ENCODE measurements around the gene SRGAP3.
A peak's percentile ranks its signal among the peaks of the same experiment; 100 is the strongest.

The SRGAP3 gene

DNA sequence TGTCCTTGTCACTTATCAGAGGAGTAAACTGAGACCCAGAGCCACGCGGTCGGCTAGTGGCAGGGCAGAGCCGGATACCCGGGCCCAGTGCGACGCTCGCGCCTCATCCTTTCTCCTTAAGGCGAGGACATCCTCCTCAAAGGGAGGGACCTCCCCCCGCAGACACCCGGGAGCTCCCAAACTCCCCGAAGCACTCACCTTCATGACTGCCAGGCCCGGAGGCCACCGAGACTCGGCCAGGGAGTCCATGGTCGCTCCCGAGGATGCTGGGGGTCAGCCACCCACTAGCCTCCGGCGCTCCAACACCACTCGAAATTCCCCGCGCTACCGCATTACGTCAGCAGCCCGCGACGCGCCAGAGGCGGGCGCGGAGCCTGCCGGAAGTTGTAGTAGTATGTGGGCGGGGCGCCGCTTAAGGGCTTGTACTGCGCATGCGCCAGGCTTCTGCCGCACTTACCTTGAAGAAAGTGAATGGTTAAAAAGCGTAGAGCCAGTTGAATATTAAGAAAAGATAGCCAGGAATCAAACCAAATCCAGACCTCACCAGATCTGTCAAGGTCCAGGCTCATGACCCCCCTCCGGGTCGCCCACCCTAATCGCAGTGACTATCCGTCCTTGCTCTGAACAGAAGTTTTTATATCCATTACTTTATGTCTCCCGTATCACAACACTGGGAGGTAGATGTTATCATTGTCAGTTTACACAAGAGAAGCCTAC, 286.2 kb downstream of the SRGAP3 start, which contains the start of gene RAD18 (continued):
- TF ChIP-seq ZNF148 (tag by site-specific recombination; IDR thresholded peaks at IDR 0.05; ENCODE audit: borderline replicate concordance) (no peak), ZNF785 (tag by site-specific recombination; IDR thresholded peaks at IDR 0.05) (no peak), SCRT2 (tag by site-specific recombination; IDR thresholded peaks at IDR 0.05) (no peak), ZNF404 (tag by site-specific recombination; IDR thresholded peaks at IDR 0.05) (no peak), ZNF521 (tag by site-specific recombination; IDR thresholded peaks at IDR 0.05) (no peak), KLF7 (tag by site-specific recombination; IDR thresholded peaks at IDR 0.05; ENCODE audit: borderline replicate concordance) (no peak), ZSCAN4 (tag by site-specific recombination; IDR thresholded peaks at IDR 0.05) (0 out of 2 replicates have a peak, but pooled peaks have one; percentile 18), SETDB1 (IDR thresholded peaks at IDR 0.05; ENCODE audit: insufficient read length, low read length) (no peak), ZFP69B (tag by site-specific recombination; IDR thresholded peaks at IDR 0.05) (0 out of 2 replicates have a peak, but pooled peaks have one; percentile 44), ZNF292 (tag by site-specific recombination; IDR thresholded peaks at IDR 0.05; ENCODE audit: borderline replicate concordance, low read depth) (no peak), ZNF311 (tag by site-specific recombination; IDR thresholded peaks at IDR 0.05; ENCODE audit: borderline replicate concordance) (no peak), SP2 (tag by site-specific recombination; IDR thresholded peaks at IDR 0.05) (peak; percentile 91), ZNF366 (tag by site-specific recombination; conservative IDR thresholded peaks at IDR 0.05) (no peak), ZNF214 (tag by site-specific recombination; IDR thresholded peaks at IDR 0.05; ENCODE audit: borderline replicate concordance) (no peak), ZNF112 (tag by site-specific recombination; IDR thresholded peaks at IDR 0.05) (no peak), ZNF48 (tag by site-specific recombination; IDR thresholded peaks at IDR 0.05) (no peak), ZBTB17 (tag by site-specific recombination; IDR thresholded peaks at IDR 0.05) (peak; percentile 90), ZIC2 (tag by site-specific recombination; IDR thresholded peaks at IDR 0.05) (no peak), GLIS2 (tag by site-specific recombination; IDR thresholded peaks at IDR 0.05) (peak; percentile 97), ZNF776 (tag by site-specific recombination; IDR thresholded peaks at IDR 0.05; ENCODE audit: borderline replicate concordance) (no peak), ZBTB21 (tag by site-specific recombination; IDR thresholded peaks at IDR 0.05) (peak; percentile 93), ZNF132 (tag by site-specific recombination; IDR thresholded peaks at IDR 0.05; ENCODE audit: borderline replicate concordance) (no peak), HOXC10 (CRISPR knock-in tag; IDR thresholded peaks at IDR 0.05) (no peak), ZNF510 (tag by site-specific recombination; IDR thresholded peaks at IDR 0.05; ENCODE audit: insufficient replicate concordance) (no peak), ZNF600 (tag by site-specific recombination; IDR thresholded peaks at IDR 0.05) (peak; percentile 59; the same call in 1 of the 2 replicates), ZBTB8A (tag by site-specific recombination; IDR thresholded peaks at IDR 0.05) (peak; percentile 40; the same call in 1 of the 2 replicates), ZNF426 (tag by site-specific recombination; IDR thresholded peaks at IDR 0.05) (no peak), ZNF391 (tag by site-specific recombination; IDR thresholded peaks at IDR 0.05; ENCODE audit: borderline replicate concordance, low read depth) (peak; percentile 63; the same call in 1 of the 2 replicates), ZNF24 (tag by site-specific recombination; IDR thresholded peaks at IDR 0.05) (peak; percentile 65; the same call in 1 of the 2 replicates), ZNF239 (tag by site-specific recombination; IDR thresholded peaks at IDR 0.05) (no peak)
- TF ChIP-seq, protein P1, sequence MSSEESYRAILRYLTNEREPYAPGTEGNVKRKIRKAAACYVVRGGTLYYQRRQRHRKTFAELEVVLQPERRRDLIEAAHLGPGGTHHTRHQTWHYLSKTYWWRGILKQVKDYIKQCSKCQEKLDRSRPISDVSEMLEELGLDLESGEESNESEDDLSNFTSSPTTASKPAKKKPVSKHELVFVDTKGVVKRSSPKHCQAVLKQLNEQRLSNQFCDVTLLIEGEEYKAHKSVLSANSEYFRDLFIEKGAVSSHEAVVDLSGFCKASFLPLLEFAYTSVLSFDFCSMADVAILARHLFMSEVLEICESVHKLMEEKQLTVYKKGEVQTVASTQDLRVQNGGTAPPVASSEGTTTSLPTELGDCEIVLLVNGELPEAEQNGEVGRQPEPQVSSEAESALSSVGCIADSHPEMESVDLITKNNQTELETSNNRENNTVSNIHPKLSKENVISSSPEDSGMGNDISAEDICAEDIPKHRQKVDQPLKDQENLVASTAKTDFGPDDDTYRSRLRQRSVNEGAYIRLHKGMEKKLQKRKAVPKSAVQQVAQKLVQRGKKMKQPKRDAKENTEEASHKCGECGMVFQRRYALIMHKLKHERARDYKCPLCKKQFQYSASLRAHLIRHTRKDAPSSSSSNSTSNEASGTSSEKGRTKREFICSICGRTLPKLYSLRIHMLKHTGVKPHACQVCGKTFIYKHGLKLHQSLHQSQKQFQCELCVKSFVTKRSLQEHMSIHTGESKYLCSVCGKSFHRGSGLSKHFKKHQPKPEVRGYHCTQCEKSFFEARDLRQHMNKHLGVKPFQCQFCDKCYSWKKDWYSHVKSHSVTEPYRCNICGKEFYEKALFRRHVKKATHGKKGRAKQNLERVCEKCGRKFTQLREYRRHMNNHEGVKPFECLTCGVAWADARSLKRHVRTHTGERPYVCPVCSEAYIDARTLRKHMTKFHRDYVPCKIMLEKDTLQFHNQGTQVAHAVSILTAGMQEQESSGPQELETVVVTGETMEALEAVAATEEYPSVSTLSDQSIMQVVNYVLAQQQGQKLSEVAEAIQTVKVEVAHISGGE (tag by site-specific recombination; conservative IDR thresholded peaks at IDR 0.05; ENCODE audit: low read depth), result peak; percentile 24
- TF ChIP-seq, protein P2, sequence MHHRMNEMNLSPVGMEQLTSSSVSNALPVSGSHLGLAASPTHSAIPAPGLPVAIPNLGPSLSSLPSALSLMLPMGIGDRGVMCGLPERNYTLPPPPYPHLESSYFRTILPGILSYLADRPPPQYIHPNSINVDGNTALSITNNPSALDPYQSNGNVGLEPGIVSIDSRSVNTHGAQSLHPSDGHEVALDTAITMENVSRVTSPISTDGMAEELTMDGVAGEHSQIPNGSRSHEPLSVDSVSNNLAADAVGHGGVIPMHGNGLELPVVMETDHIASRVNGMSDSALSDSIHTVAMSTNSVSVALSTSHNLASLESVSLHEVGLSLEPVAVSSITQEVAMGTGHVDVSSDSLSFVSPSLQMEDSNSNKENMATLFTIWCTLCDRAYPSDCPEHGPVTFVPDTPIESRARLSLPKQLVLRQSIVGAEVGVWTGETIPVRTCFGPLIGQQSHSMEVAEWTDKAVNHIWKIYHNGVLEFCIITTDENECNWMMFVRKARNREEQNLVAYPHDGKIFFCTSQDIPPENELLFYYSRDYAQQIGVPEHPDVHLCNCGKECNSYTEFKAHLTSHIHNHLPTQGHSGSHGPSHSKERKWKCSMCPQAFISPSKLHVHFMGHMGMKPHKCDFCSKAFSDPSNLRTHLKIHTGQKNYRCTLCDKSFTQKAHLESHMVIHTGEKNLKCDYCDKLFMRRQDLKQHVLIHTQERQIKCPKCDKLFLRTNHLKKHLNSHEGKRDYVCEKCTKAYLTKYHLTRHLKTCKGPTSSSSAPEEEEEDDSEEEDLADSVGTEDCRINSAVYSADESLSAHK (tag by site-specific recombination; IDR thresholded peaks at IDR 0.05), result no peak
